Measurements from ENCODE around the gene HLA-DQA1. TPM values are rescaled to one million over a fixed set of nuclear protein-coding genes. Genes with fewer than 3 reads are reported as not detected.

HLA-DQA1 gene
- total RNA-seq, 3 donors from 2014 or later (not counting 1 experiment from before 2014, with no cell fraction given) = 7.0 to 46.7 (median 39.9) TPM

DNA sequence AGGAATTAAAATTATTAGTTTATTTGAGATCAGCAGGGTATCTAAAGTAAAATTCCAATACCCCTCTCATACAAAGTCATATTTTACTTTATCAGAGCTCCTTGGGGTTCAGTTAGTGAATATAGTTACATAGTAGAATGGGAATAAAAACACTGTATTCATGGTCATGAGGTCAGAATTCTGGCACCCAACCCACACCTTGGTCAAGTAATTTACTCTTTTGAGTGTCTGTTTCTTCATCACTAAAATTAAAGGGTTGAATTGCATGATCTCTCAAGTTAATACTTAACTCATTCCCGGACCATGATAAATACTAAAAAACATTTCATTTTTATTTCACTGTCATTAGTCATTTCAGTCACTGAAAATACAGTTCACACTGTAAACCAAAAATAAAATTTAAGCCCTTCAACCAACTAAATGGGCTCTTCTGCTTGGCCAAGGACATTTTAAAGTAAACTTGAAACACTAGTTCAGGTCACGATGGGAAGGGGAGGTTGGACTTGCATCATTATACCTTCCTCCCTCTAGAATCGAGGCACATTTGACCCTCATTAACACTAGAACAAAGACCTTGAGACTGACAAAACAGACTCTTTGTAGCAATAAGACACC lies 26.4 kb upstream of the HLA-DQA1 start:
- no peak overlapping the region for H3K27ac Mint-ChIP-seq
- no peaks in the 10 kb centered on the region for H3K36me3 Mint-ChIP-seq
- no peaks in the 10 kb centered on the region for H3K9me3 Mint-ChIP-seq
- ATAC-seq (no peak), DNase-seq (no peak)
- intact Hi-C loops (cut with micrococcal nuclease) = loop anchor here (1.0 kb wide), 1 partner anchor 12 kb away; no protein-coding TSS in a partner anchor
- peaks cover 0 to 5% of the 10 kb centered on the region in 2 donors for H3K27me3 Mint-ChIP-seq (ENCODE audit: low read depth in 2 of 2)
- Histone ChIP-seq H3K9me3 (ENCODE audit: control insufficient read depth, insufficient read depth, low read length) (no peaks in the 10 kb centered on the region), H3K4me1 (ENCODE audit: control insufficient read depth, insufficient read depth, low read length) (no peaks in the 10 kb centered on the region), H3K4me3 (ENCODE audit: low read length) (no peak overlapping the region), H3K36me3 (ENCODE audit: control insufficient read depth, insufficient read depth, low read length) (no peaks in the 10 kb centered on the region), H3K27me3 (ENCODE audit: control insufficient read depth, insufficient read depth, low read length) (no peaks in the 10 kb centered on the region), H3K27ac (ENCODE audit: low read length) (peak overlapping the region; percentile 80)
- 0% methylated on average over 2 of the region's 3 CpGs for WGBS (ENCODE audit: insufficient coverage)
- peaks cover 1 to 10% of the 10 kb centered on the region in 2 donors for H3K4me1 Mint-ChIP-seq
- no peak for TF ChIP-seq CTCF (IDR thresholded peaks at IDR 0.05)
- no peak overlapping the region for H3K4me3 Mint-ChIP-seq

DNA sequence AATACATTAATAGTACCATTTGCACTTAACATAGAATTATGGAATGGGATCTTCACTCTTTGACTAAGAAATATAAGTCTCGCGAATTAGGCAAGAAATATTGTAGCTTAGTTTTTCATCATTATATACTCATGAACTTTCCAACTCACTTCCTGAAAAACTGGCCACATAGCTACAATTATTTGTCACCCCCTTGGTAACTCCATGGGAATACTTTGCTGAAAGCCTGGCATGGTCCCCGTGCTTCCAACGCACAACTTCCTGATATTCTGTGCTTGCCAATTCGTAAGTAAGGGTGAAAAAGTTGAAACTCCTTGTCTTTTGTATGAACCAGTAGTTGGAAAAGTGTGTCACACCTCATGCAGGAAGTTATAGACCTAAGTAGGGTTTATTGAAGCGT lies 23.7 kb upstream of the HLA-DQA1 start:
- intact Hi-C loops (cut with micrococcal nuclease) = no loop called here
- peaks cover 7 to 22% of the 10 kb centered on the region in 2 donors for H3K4me1 Mint-ChIP-seq
- DNase-seq (no peak), ATAC-seq (no peak)
- no peak overlapping the region for H3K27ac Mint-ChIP-seq
- Histone ChIP-seq H3K4me3 (ENCODE audit: low read length) (no peak overlapping the region), H3K9me3 (ENCODE audit: control insufficient read depth, insufficient read depth, low read length) (no peaks in the 10 kb centered on the region), H3K36me3 (ENCODE audit: control insufficient read depth, insufficient read depth, low read length) (no peaks in the 10 kb centered on the region), H3K27ac (ENCODE audit: low read length) (no peak overlapping the region), H3K27me3 (ENCODE audit: control insufficient read depth, insufficient read depth, low read length) (no peaks in the 10 kb centered on the region), H3K4me1 (ENCODE audit: control insufficient read depth, insufficient read depth, low read length) (no peaks in the 10 kb centered on the region)
- WGBS (ENCODE audit: insufficient coverage) = 14% methylated on average over 6 of the region's 6 CpGs
- TF ChIP-seq CTCF (IDR thresholded peaks at IDR 0.05) = no peak
- H3K36me3 Mint-ChIP-seq = peaks cover 8% of the 10 kb centered on the region
- H3K4me3 Mint-ChIP-seq = no peak overlapping the region
- peaks cover 0 to 2% of the 10 kb centered on the region in 2 donors for H3K27me3 Mint-ChIP-seq (ENCODE audit: low read depth in 2 of 2)
- H3K9me3 Mint-ChIP-seq = peaks cover 3 to 5% of the 10 kb centered on the region in 2 donors

GRCh38 chr6:32614366-32615081 lies 22.7 kb upstream of the HLA-DQA1 start:
- ATAC-seq (no peak), DNase-seq (no peak)
- Histone ChIP-seq H3K4me1 (ENCODE audit: control insufficient read depth, insufficient read depth, low read length) (no peaks in the 10 kb centered on the region), H3K9me3 (ENCODE audit: control insufficient read depth, insufficient read depth, low read length) (no peaks in the 10 kb centered on the region), H3K27me3 (ENCODE audit: control insufficient read depth, insufficient read depth, low read length) (no peaks in the 10 kb centered on the region), H3K36me3 (ENCODE audit: control insufficient read depth, insufficient read depth, low read length) (no peaks in the 10 kb centered on the region), H3K4me3 (ENCODE audit: low read length) (no peak overlapping the region), H3K27ac (ENCODE audit: low read length) (no peak overlapping the region)
- Mint-ChIP-seq H3K4me3 (no peak overlapping the region), H3K36me3 (peaks cover 8% of the 10 kb centered on the region), H3K9me3 (peaks cover 3 to 5% of the 10 kb centered on the region in 2 donors), H3K27ac (no peak overlapping the region), H3K27me3 (ENCODE audit: low read depth in 2 of 2) (peaks cover 0 to 2% of the 10 kb centered on the region in 2 donors), H3K4me1 (peaks cover 7 to 22% of the 10 kb centered on the region in 2 donors)
- TF ChIP-seq CTCF (IDR thresholded peaks at IDR 0.05) = no peak
- WGBS (ENCODE audit: insufficient coverage) = 0% methylated on average over 1 of the region's 1 CpG
- intact Hi-C loops (cut with micrococcal nuclease) = no loop called here
